ENCODE results near the gene KAT2B.

DNA sequence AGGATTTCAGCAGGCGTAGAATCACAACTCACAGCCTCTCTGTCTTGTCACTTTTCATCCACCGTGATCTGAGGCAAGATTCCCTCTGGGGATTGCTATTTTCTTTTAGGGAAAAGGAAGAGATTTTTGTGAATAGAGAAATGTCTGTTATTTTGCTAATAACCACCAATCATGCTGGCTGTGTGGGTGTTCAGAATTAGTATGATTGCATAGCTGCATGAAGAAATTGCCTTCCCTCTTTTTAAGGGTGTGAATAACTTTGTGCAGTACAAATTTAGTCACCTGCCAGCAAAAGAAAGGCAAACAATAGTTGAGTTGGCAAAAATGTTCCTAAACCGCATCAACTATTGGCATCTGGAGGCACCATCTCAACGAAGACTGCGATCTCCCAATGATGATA, 60.8 kb downstream of the KAT2B start:
- TF ChIP-seq POLR2A (IDR thresholded peaks at IDR 0.05) = no peak
- TF ChIP-seq, protein P1, sequence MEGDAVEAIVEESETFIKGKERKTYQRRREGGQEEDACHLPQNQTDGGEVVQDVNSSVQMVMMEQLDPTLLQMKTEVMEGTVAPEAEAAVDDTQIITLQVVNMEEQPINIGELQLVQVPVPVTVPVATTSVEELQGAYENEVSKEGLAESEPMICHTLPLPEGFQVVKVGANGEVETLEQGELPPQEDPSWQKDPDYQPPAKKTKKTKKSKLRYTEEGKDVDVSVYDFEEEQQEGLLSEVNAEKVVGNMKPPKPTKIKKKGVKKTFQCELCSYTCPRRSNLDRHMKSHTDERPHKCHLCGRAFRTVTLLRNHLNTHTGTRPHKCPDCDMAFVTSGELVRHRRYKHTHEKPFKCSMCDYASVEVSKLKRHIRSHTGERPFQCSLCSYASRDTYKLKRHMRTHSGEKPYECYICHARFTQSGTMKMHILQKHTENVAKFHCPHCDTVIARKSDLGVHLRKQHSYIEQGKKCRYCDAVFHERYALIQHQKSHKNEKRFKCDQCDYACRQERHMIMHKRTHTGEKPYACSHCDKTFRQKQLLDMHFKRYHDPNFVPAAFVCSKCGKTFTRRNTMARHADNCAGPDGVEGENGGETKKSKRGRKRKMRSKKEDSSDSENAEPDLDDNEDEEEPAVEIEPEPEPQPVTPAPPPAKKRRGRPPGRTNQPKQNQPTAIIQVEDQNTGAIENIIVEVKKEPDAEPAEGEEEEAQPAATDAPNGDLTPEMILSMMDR (IDR thresholded peaks at IDR 0.05) = no peak

Measured in thyroid gland (tissue), 4 donors.